GM12892 (cell line): ENCODE measurements around the gene KHSRP.

ENCODE experiments used
- POLR2A ChIP-seq: IDR thresholded peaks from 2 replicates; pipeline ENCODE4 v1.6.1; 2011; ENCODE audit warnings: low read depth, low read length, control low read depth
- POLR2AphosphoS5 ChIP-seq: IDR thresholded peaks from 2 replicates; pipeline ENCODE4 v1.6.1; 2011; ENCODE audit warnings: low read depth, low read length, control low read depth
- TAF1 ChIP-seq: IDR thresholded peaks from 2 replicates; pipeline ENCODE4 v1.6.1; 2011; ENCODE audit warnings: low read depth, mild to moderate bottlenecking, control low read depth, low read length, borderline replicate concordance

DNA sequence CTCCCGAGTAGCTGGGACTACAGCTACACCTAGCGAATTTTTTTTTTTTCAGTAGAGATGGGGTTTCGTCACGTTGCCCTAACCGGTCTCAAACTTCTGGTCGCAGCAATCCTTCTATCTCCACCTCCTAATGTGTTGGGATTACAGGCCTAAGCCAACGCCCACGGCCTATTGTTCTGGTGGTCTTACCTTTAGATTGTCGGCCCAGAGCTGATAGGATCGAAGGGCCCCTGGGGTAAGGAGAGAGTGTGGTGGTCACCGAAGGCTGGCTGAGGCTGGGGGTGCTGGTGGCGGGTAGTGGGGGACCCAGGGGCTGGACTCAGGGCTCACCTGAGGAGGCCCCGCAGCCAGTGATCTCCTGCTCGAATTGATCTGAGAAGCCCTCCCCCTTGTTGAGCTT lies 46.5 kb upstream of the KHSRP start:
- TF ChIP-seq POLR2A = no peak
- TF ChIP-seq POLR2AphosphoS5 = no peak
- TF ChIP-seq TAF1 = no peak
